ENCODE data around the gene BTBD19.

DNA sequence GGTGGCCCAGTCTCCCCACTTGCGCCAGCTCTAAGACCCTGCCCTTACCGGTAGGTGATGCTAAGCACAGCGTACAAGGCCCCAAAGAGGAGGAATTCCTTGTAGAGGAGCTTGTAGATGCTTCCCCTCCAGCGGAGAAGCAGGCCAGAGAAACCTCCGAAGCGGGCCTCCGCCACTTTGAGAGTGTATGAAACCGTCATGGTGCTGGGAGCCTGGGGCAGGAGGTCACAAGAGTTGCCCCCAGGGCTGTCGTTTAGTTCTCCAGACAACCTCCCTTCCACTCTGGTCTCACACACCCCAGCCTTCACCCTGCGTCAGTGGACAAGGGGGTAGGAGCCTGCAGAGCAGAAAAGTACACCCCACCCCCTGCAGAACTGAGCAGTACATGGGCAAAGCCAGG is 20.8 kb upstream of the BTBD19 start:
- TF ChIP-seq TAF1 (IDR thresholded peaks at IDR 0.05; ENCODE audit: low read depth) (no peak), TCF12 (IDR thresholded peaks at IDR 0.05; ENCODE audit: low read depth) (no peak), MAX (IDR thresholded peaks at IDR 0.05) (no peak), RAD21 (IDR thresholded peaks at IDR 0.05; ENCODE audit: low read depth) (no peak), EP300 (IDR thresholded peaks at IDR 0.05; ENCODE audit: borderline replicate concordance) (no peak), YY1 (IDR thresholded peaks at IDR 0.05; ENCODE audit: low read depth) (no peak), NFIC (IDR thresholded peaks at IDR 0.05) (no peak), CEBPB (IDR thresholded peaks at IDR 0.05) (no peak), USF1 (IDR thresholded peaks at IDR 0.05) (no peak), EGR1 (IDR thresholded peaks at IDR 0.05) (no peak), CREB1 (IDR thresholded peaks at IDR 0.05; ENCODE audit: low read depth) (no peak)
- TF ChIP-seq, protein P1, sequence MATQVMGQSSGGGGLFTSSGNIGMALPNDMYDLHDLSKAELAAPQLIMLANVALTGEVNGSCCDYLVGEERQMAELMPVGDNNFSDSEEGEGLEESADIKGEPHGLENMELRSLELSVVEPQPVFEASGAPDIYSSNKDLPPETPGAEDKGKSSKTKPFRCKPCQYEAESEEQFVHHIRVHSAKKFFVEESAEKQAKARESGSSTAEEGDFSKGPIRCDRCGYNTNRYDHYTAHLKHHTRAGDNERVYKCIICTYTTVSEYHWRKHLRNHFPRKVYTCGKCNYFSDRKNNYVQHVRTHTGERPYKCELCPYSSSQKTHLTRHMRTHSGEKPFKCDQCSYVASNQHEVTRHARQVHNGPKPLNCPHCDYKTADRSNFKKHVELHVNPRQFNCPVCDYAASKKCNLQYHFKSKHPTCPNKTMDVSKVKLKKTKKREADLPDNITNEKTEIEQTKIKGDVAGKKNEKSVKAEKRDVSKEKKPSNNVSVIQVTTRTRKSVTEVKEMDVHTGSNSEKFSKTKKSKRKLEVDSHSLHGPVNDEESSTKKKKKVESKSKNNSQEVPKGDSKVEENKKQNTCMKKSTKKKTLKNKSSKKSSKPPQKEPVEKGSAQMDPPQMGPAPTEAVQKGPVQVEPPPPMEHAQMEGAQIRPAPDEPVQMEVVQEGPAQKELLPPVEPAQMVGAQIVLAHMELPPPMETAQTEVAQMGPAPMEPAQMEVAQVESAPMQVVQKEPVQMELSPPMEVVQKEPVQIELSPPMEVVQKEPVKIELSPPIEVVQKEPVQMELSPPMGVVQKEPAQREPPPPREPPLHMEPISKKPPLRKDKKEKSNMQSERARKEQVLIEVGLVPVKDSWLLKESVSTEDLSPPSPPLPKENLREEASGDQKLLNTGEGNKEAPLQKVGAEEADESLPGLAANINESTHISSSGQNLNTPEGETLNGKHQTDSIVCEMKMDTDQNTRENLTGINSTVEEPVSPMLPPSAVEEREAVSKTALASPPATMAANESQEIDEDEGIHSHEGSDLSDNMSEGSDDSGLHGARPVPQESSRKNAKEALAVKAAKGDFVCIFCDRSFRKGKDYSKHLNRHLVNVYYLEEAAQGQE (IDR thresholded peaks at IDR 0.05; ENCODE audit: low read depth): no peak
